ENCODE measurements around the gene CCDC50. TPM values are rescaled to one million over a fixed set of nuclear protein-coding genes. Genes with fewer than 3 reads are reported as not detected.

Gene CCDC50
- total and polyA plus RNA-seq, 2 of the 8 experiments (the other 6 are each of a cell fraction or from before 2014, with no cell fraction given), result 7.3 to 19.2 TPM

GRCh38 chr3:191376516-191377141 is 47.4 kb downstream of the CCDC50 start:
- Histone ChIP-seq H4K91ac (replicated peaks; ENCODE audit: insufficient read length, low read length) (no peak overlapping the region), H3K4me2 (ENCODE audit: insufficient read depth in 1 of 2, low read depth in 2 of 2, low read length in 2 of 2) (no peak overlapping the region), H3K23ac (ENCODE audit: insufficient read length) (no peak overlapping the region), H3K23me2 (ENCODE audit: low read depth, low read length) (no peaks in the 10 kb centered on the region), H2AFZ (ENCODE audit: low read length) (no peak overlapping the region), H2BK12ac (ENCODE audit: low read depth, low read length) (no peak overlapping the region), H3K4me1 (replicated peaks in 1 of 4; ENCODE audit: control insufficient read depth in 3 of 4, insufficient read depth in 4 of 4, low read length in 3 of 4) (no peaks in the 10 kb centered on the region; a peak in 1 of 7 replicates), H4K8ac (ENCODE audit: extremely low read depth, insufficient read depth, low read length) (no peak overlapping the region), H3K79me2 (ENCODE audit: control insufficient read depth in 1 of 2, insufficient read depth in 2 of 2, low read length in 2 of 2) (no peaks in the 10 kb centered on the region), H3K36me3 (ENCODE audit: control insufficient read depth in 2 of 4, insufficient read depth in 4 of 4, low read length in 3 of 4) (peaks cover 0 to 16% (median 0%) of the 10 kb centered on the region in 4 experiments; a peak in 2 of 8 replicates), H2BK15ac (ENCODE audit: low read length) (no peak overlapping the region), H3K79me1 (ENCODE audit: low read depth, low read length) (no peaks in the 10 kb centered on the region), H2AK5ac (ENCODE audit: low read depth, low read length) (0 out of 2 replicates have a peak overlapping the region, but pooled peaks have one; percentile 41), H3K14ac (ENCODE audit: insufficient read length) (no peak overlapping the region), H3K4me3 (ENCODE audit: extremely low read depth in 1 of 4, insufficient read depth in 2 of 4, low read depth in 3 of 4, low read length in 4 of 4) (no peak overlapping the region), H2BK5ac (ENCODE audit: low read depth, low read length) (no peak overlapping the region), H3K9ac (replicated peaks in 1 of 4; ENCODE audit: extremely low read depth in 1 of 4, low read depth in 3 of 4, low read length in 3 of 4) (no peak overlapping the region), H4K20me1 (replicated peaks in 1 of 2; ENCODE audit: control insufficient read depth in 1 of 2, insufficient read depth in 2 of 2, low read length in 2 of 2) (no peaks in the 10 kb centered on the region), H3K4ac (replicated peaks; ENCODE audit: insufficient read length, low read depth, low read length) (no peak overlapping the region), H2BK120ac (replicated peaks; ENCODE audit: low read depth, low read length) (no peak overlapping the region), H3K18ac (ENCODE audit: extremely low read depth, low read length) (no peak overlapping the region), H3K27ac (ENCODE audit: low read depth, low read length) (no peak overlapping the region), H4K5ac (ENCODE audit: insufficient read length, low read depth, low read length) (no peak overlapping the region), H2BK20ac (ENCODE audit: low read length) (no peak overlapping the region), H3K56ac (replicated peaks; ENCODE audit: insufficient read length, low read depth, low read length) (no peak overlapping the region), H3K9me3 (ENCODE audit: insufficient read depth in 2 of 2, low read depth in 1 of 2, low read length in 1 of 2) (no peaks in the 10 kb centered on the region), H3K27me3 (replicated peaks in 1 of 4; ENCODE audit: control insufficient read depth in 3 of 4, extremely low read depth in 1 of 4, insufficient read depth in 3 of 4, low read length in 3 of 4) (no peaks in the 10 kb centered on the region)
- CTCF ChIA-PET (ENCODE audit: partially characterized antibody), result no interaction called here
- DNase-seq (ENCODE audit: low read depth in 1 of 2, low spot score in 2 of 2) (no peak), FAIRE-seq (no peak)
- WGBS, 2 experiments (ENCODE audit: extremely low coverage in 1 of 2, insufficient coverage in 1 of 2, insufficient read length in 1 of 2, insufficient replicate concordance in 2 of 2, low coverage in 1 of 2, low lambda C conversion rate in 2 of 2, missing lambda C conversion rate in 1 of 2), result 77% methylated on average over 7 of the region's 7 CpGs; no CpG with 5 or more reads in 1 of the 2 experiments
- POLR2A ChIA-PET (ENCODE audit: partially characterized antibody), result interaction anchor here (1.2 kb wide), 1 partner anchor 15 kb away, joined by 4 read pairs; no protein-coding TSS in a partner anchor
- no peak for TF ChIP-seq RXRA (IDR thresholded peaks at IDR 0.05; ENCODE audit: insufficient read depth, low read depth, low read length)
- TF ChIP-seq BCL11A (IDR thresholded peaks at IDR 0.05; ENCODE audit: low read depth in 2 of 2, low read length in 2 of 2), result no peak
- TF ChIP-seq RFX5 (IDR thresholded peaks at IDR 0.05; ENCODE audit: borderline replicate concordance, low read depth, low read length), result no peak

Measured in H1 (cell line).